AG04450 (cell line): ENCODE results near the gene PDE2A. TPM values are rescaled to one million over a fixed set of nuclear protein-coding genes. Genes with fewer than 3 reads are reported as not detected.

Experiments used
- CTCF ChIA-PET: fragments of 300-600, 350-600 bp; formaldehyde crosslinking; extraction: SDS; loops from one replicate; lab custom pipeline; 2022; ENCODE audit warnings: antibody characterized with exemption, inconsistent platforms; lab: Charles Lee
- POLR2A ChIA-PET: fragments of 350-600 bp; formaldehyde crosslinking; extraction: SDS; loops from one replicate; lab custom pipeline; 2021; ENCODE audit warnings: antibody characterized with exemption, inconsistent platforms; lab: Yijun Ruan, JAX
- DNase-seq: peaks from one replicate; pipeline ENCODE4 v3.0.0-alpha.2; 2011; ENCODE audit warnings: low read depth, low spot score
- H3K27ac ChIP-seq: one replicate; pipeline ENCODE4 v1.5.1; 2012; ENCODE audit warnings: low read depth, low read length, control low read depth
- H3K27me3 ChIP-seq: one replicate; pipeline ENCODE4 v1.6.0; 2012; ENCODE audit warnings: low read length; ENCODE audit not compliant: control insufficient read depth, insufficient read depth
- H3K4me3 ChIP-seq: 2 replicates; pipeline ENCODE4 v1.5.1; 2011; ENCODE audit warnings: mild to moderate bottlenecking, low read depth, low read length, control low read depth
- H3K9me3 ChIP-seq: 2 replicates; pipeline ENCODE4 v1.5.1; 2012; ENCODE audit warnings: low read length; ENCODE audit not compliant: control insufficient read depth, insufficient read depth
- CTCF ChIP-seq: IDR thresholded peaks from 2 replicates; pipeline ENCODE4 v1.5.1; 2011; ENCODE audit warnings: low read depth, low read length, control low read depth, inconsistent platforms
- polyA plus RNA-seq: library from polyadenylated mRNA; depleted of rRNA; stranded (reverse); fragments of >200 nt; gene quantifications from 2 replicates; pipeline ENCODE4 v1.2.3, GENCODE V29; 2011

Gene PDE2A
- polyA plus RNA-seq, 1 experiment: 0.02 TPM

- CTCF ChIA-PET: interaction anchor here (0.8 to 1.2 kb wide), 2 partner anchors 55 to 170 kb away, joined by 3 to 8 read pairs; no protein-coding TSS in a partner anchor
- Histone ChIP-seq H3K9me3 (no peaks in the 10 kb centered on the region; the same call in 1 of the 2 replicates), H3K27me3 (peaks cover 57% of the 10 kb centered on the region), H3K27ac (no peak overlapping the region), H3K4me3 (no peak overlapping the region)
- DNase-seq: no peak
- no peak for TF ChIP-seq CTCF
- POLR2A ChIA-PET: interaction anchor here (0.6 kb wide), 1 partner anchor 68 kb away, joined by 4 read pairs; no protein-coding TSS in a partner anchor
Measured at GRCh38 chr11:72641522-72642042, 32.6 kb downstream of the PDE2A start.

GRCh38 chr11:72639502-72640375, 34.5 kb downstream of the PDE2A start:
- Histone ChIP-seq H3K9me3 (no peaks in the 10 kb centered on the region; the same call in 1 of the 2 replicates), H3K27ac (no peak overlapping the region), H3K27me3 (peaks cover 66% of the 10 kb centered on the region), H3K4me3 (no peak overlapping the region)
- DNase-seq: no peak
- ChIA-PET POLR2A (no interaction called here), CTCF (interaction anchor here (2.7 kb wide), 1 partner anchor 168 kb away, joined by 9 read pairs; no protein-coding TSS in a partner anchor)
- TF ChIP-seq CTCF: no peak

GRCh38 chr11:72637926-72638325, 36.3 kb downstream of the PDE2A start:
- peaks cover 76% of the 10 kb centered on the region for H3K27me3 ChIP-seq
- no peak for TF ChIP-seq CTCF
- no peak overlapping the region for H3K4me3 ChIP-seq
- ChIA-PET CTCF (interaction anchor here (1.2 to 2.7 kb wide), 2 partner anchors 48 to 166 kb away, joined by 4 to 9 read pairs; no protein-coding TSS in a partner anchor), POLR2A (no interaction called here)
- DNase-seq: no peak
- H3K9me3 ChIP-seq: peaks cover 4% of the 10 kb centered on the region; the same call in 1 of the 2 replicates
- H3K27ac ChIP-seq: no peak overlapping the region

- CTCF ChIA-PET: interaction anchor here (1.7 kb wide), 1 partner anchor 166 kb away, joined by 7 read pairs; no protein-coding TSS in a partner anchor
Measured at GRCh38 chr11:72637198-72637597, 37.0 kb downstream of the PDE2A start.

More at GRCh38 chr11:72637198-72637597, 37.0 kb downstream of the PDE2A start:
- Histone ChIP-seq H3K4me3 (no peak overlapping the region), H3K27me3 (peaks cover 80% of the 10 kb centered on the region), H3K9me3 (peaks cover 4% of the 10 kb centered on the region; the same call in 1 of the 2 replicates), H3K27ac (no peak overlapping the region)
- no peak for DNase-seq
- no peak for TF ChIP-seq CTCF
- POLR2A ChIA-PET: no interaction called here
